HEK293 (cell line): ENCODE results near the gene LTN1.
A peak's percentile ranks its signal among the peaks of the same experiment; 100 is the strongest.

ENCODE experiments used
- CTCF ChIA-PET: fragments of 350-600 bp; formaldehyde crosslinking; extraction: SDS; loops from one replicate; lab custom pipeline; 2021; ENCODE audit warnings: antibody characterized with exemption; lab: Yijun Ruan, JAX
- POLR2A ChIA-PET: fragments of 300-600 bp; formaldehyde crosslinking; extraction: SDS; loops from one replicate; lab custom pipeline; 2020; ENCODE audit warnings: antibody characterized with exemption, inconsistent platforms; lab: Yijun Ruan, JAX
- H3K27ac ChIP-seq: fragments of 200-500 bp; sonication (Bioruptor generic); 2 replicates; pipeline ENCODE4 v1.5.1; 2014; ENCODE audit warnings: low read depth, low read length, control low read depth, inconsistent platforms; ENCODE audit errors: extremely low read depth
- H3K36me3 ChIP-seq, 2 experiments: fragments of 200-500 bp in 1 of 2; sonication (Bioruptor generic) in 1 of 2; 1 replicate in 1 of 2; 2 replicates in 1 of 2; pipeline ENCODE4 v1.5.1; 2014 to 2017; ENCODE audit warnings: inconsistent platforms in 2 of 2, low read length in 2 of 2; ENCODE audit not compliant: control insufficient read depth in 2 of 2, insufficient read depth in 1 of 2
- H3K4me1 ChIP-seq: fragments of 200-500 bp; sonication (Bioruptor generic); 2 replicates; pipeline ENCODE4 v1.5.1; 2014; ENCODE audit warnings: mild to moderate bottlenecking, low read length, inconsistent platforms; ENCODE audit not compliant: control insufficient read depth, insufficient read depth
- H3K4me3 ChIP-seq: 2 replicates; pipeline ENCODE4 v1.5.1; 2011; ENCODE audit warnings: low read depth, mild to moderate bottlenecking, control low read depth, low read length, moderate library complexity
- H3K9me3 ChIP-seq: fragments of 200-500 bp; sonication (Bioruptor generic); 2 replicates; pipeline ENCODE4 v1.5.1; 2014; ENCODE audit warnings: low read depth, low read length, inconsistent platforms; ENCODE audit not compliant: control insufficient read depth, insufficient read depth
- KLF1 ChIP-seq: fragments of 450-650 bp; formaldehyde crosslinking; IDR thresholded peaks from 2 replicates; pipeline ENCODE4 v1.5.1; 2016; ENCODE audit warnings: missing biosample characterization, missing genetic modification characterization
- PATZ1 ChIP-seq: fragments of 450-650 bp; formaldehyde crosslinking; IDR thresholded peaks from 2 replicates; pipeline ENCODE4 v1.5.1; 2016; ENCODE audit warnings: missing biosample characterization, missing genetic modification characterization
- PRDM6 ChIP-seq: fragments of 450-650 bp; formaldehyde crosslinking; IDR thresholded peaks from 2 replicates; pipeline ENCODE4 v1.5.1; 2017; ENCODE audit warnings: missing biosample characterization, missing genetic modification characterization
- ZBTB21 ChIP-seq: fragments of 450-650 bp; formaldehyde crosslinking; IDR thresholded peaks from 2 replicates; pipeline ENCODE4 v1.5.1; 2017; ENCODE audit warnings: missing biosample characterization, missing genetic modification characterization
- ZBTB8A ChIP-seq: fragments of 450-650 bp; formaldehyde crosslinking; IDR thresholded peaks from 2 replicates; pipeline ENCODE4 v1.5.1; 2016; ENCODE audit warnings: missing biosample characterization, missing genetic modification characterization
- ZNF112 ChIP-seq: fragments of 450-650 bp; formaldehyde crosslinking; IDR thresholded peaks from 2 replicates; pipeline ENCODE4 v1.5.0; 2017; ENCODE audit warnings: missing biosample characterization, missing genetic modification characterization
- ZNF132 ChIP-seq: fragments of 450-650 bp; formaldehyde crosslinking; IDR thresholded peaks from 2 replicates; pipeline ENCODE4 v1.5.1; 2017; ENCODE audit warnings: missing biosample characterization, missing genetic modification characterization, borderline replicate concordance
- ZNF221 ChIP-seq: fragments of 450-650 bp; formaldehyde crosslinking; IDR thresholded peaks from 2 replicates; pipeline ENCODE4 v1.5.1; 2017; ENCODE audit warnings: missing biosample characterization, missing genetic modification characterization, borderline replicate concordance
- ZNF23 ChIP-seq: fragments of 450-650 bp; formaldehyde crosslinking; IDR thresholded peaks from 2 replicates; pipeline ENCODE4 v1.5.1; 2016; ENCODE audit warnings: missing biosample characterization, missing genetic modification characterization, borderline replicate concordance
- ZNF274 ChIP-seq, 2 experiments: fragments of 200-500 bp in 1 of 2; fragments of 450-650 bp in 1 of 2; sonication (Bioruptor generic) in 1 of 2; formaldehyde crosslinking in 1 of 2; IDR thresholded peaks; 2 replicates each; pipeline versions ENCODE4 v1.5.1 to v1.6.1; 2014 to 2016; ENCODE audit warnings: borderline replicate concordance in 1 of 2, inconsistent platforms in 1 of 2, low read length in 1 of 2, missing biosample characterization in 1 of 2, missing genetic modification characterization in 1 of 2
- ZNF302 ChIP-seq: fragments of 450-650 bp; formaldehyde crosslinking; IDR thresholded peaks from 2 replicates; pipeline ENCODE4 v1.5.1; 2016; ENCODE audit warnings: missing biosample characterization, missing genetic modification characterization, low read depth
- ZNF548 ChIP-seq: fragments of 450-650 bp; formaldehyde crosslinking; IDR thresholded peaks from 2 replicates; pipeline ENCODE4 v1.5.1; 2016; ENCODE audit warnings: missing biosample characterization, missing genetic modification characterization
- ZNF555 ChIP-seq: fragments of 450-650 bp; formaldehyde crosslinking; conservative IDR thresholded peaks from 2 replicates; pipeline ENCODE4 v1.5.1; 2017; ENCODE audit warnings: missing biosample characterization, mild to moderate bottlenecking, missing genetic modification characterization, inconsistent platforms
- ZNF561 ChIP-seq: fragments of 450-650 bp; IDR thresholded peaks from 2 replicates; pipeline ENCODE4 v1.5.1; 2018; ENCODE audit warnings: missing biosample characterization, missing genetic modification characterization, borderline replicate concordance
- ZNF596 ChIP-seq: fragments of 450-650 bp; IDR thresholded peaks from 2 replicates; pipeline ENCODE4 v1.5.0; 2018; ENCODE audit warnings: missing biosample characterization, mild to moderate bottlenecking, missing genetic modification characterization, moderate library complexity
- TF ChIP-seq, protein P1 (sequence below): fragments of 450-650 bp; formaldehyde crosslinking; IDR thresholded peaks from 2 replicates; pipeline ENCODE4 v1.5.1; 2016; ENCODE audit warnings: missing biosample characterization, missing genetic modification characterization, low read depth
- TF ChIP-seq, protein P2 (sequence below): fragments of 450-650 bp; formaldehyde crosslinking; IDR thresholded peaks from 2 replicates; pipeline ENCODE4 v1.5.1; 2016; ENCODE audit warnings: missing biosample characterization, missing genetic modification characterization, low read depth
- TF ChIP-seq, protein P3 (sequence below): fragments of 450-650 bp; formaldehyde crosslinking; IDR thresholded peaks from 2 replicates; pipeline ENCODE4 v1.5.1; 2016; ENCODE audit warnings: missing biosample characterization, missing genetic modification characterization
- TF ChIP-seq, protein P4 (sequence below): fragments of 450-650 bp; formaldehyde crosslinking; IDR thresholded peaks from 2 replicates; pipeline ENCODE4 v1.5.1; 2016; ENCODE audit warnings: missing biosample characterization, missing genetic modification characterization

The LTN1 gene

DNA sequence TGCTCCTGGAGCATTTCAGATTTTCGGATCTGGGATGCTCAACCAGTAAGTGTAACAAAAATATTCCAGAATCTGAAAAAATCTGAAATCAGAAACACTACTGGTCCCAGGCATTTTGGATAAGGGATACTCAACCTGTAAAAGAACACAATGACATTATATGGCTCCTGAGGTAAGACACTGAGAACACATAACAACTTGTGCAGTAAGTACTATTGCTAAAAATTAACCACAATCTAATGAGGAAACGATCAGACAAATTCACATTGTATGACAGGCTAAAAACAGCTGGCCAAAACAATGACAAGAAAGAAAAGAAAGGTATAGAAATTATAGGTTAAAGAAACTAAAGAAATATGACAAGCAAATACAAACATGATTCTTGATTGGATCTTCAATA lies 54.9 kb downstream of the LTN1 start:
- H3K4me1 ChIP-seq, result 0 out of 2 replicates have a peak, but pooled peaks cover 3% of the 10 kb centered on the region
- ChIA-PET CTCF (interaction anchor here (0.6 kb wide), 1 partner anchor 1236 kb away, joined by 3 read pairs; no protein-coding TSS in a partner anchor), POLR2A (no interaction called here)
- H3K27ac ChIP-seq, result no peak overlapping the region
- TF ChIP-seq ZNF274 (IDR thresholded peaks at IDR 0.05; ENCODE audit: low read length) (no peak), ZNF274 (tag by site-specific recombination; IDR thresholded peaks at IDR 0.05; ENCODE audit: borderline replicate concordance) (no peak), ZNF555 (tag by site-specific recombination) (no peak), ZNF221 (tag by site-specific recombination) (no peak), KLF1 (tag by site-specific recombination) (no peak), ZNF23 (tag by site-specific recombination) (no peak), ZBTB21 (tag by site-specific recombination) (no peak), ZBTB8A (no peak)
- TF ChIP-seq, protein P1, sequence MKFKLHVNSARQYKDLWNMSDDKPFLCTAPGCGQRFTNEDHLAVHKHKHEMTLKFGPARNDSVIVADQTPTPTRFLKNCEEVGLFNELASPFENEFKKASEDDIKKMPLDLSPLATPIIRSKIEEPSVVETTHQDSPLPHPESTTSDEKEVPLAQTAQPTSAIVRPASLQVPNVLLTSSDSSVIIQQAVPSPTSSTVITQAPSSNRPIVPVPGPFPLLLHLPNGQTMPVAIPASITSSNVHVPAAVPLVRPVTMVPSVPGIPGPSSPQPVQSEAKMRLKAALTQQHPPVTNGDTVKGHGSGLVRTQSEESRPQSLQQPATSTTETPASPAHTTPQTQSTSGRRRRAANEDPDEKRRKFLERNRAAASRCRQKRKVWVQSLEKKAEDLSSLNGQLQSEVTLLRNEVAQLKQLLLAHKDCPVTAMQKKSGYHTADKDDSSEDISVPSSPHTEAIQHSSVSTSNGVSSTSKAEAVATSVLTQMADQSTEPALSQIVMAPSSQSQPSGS (tag by site-specific recombination), result no peak
- H3K9me3 ChIP-seq, result no peaks in the 10 kb centered on the region
- H3K4me3 ChIP-seq, result no peak overlapping the region
- peaks cover 27 to 34% of the 10 kb centered on the region in 2 experiments for H3K36me3 ChIP-seq

DNA sequence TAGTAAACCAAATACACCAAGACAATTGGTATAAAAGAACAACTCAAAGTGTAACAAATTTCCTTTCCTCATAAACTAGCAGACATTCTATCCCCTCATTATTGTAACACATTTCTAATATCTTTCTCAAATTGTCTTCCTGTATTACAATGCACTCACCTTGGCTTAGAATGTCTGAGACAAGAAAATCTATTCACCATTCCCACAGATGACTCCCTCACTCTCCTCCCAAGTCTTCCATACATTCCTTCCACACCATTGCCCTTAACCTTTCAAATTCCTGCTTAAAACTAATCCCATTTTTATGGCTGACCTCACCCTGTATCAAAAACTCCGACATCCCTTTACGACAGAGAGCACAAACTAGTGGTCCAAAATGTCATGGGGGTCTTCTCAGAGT lies 56.0 kb downstream of the LTN1 start:
- Histone ChIP-seq H3K4me3 (no peak overlapping the region), H3K9me3 (no peaks in the 10 kb centered on the region), H3K27ac (no peak overlapping the region), H3K36me3 (peaks cover 22 to 25% of the 10 kb centered on the region in 2 experiments), H3K4me1 (peaks cover 5% of the 10 kb centered on the region; the same call in 1 of the 2 replicates)
- POLR2A ChIA-PET, result no interaction called here
- CTCF ChIA-PET, result interaction anchor here (1.3 to 1.6 kb wide), 2 partner anchors 10 to 191 kb away, joined by 5 to 6 read pairs; no protein-coding TSS in a partner anchor
- no peak for TF ChIP-seq ZNF596 (tag by site-specific recombination)
- no peak for TF ChIP-seq ZNF561 (tag by site-specific recombination)
- no peak for TF ChIP-seq ZNF132 (tag by site-specific recombination)
- no peak for TF ChIP-seq ZNF302 (tag by site-specific recombination)
- TF ChIP-seq, protein P2, sequence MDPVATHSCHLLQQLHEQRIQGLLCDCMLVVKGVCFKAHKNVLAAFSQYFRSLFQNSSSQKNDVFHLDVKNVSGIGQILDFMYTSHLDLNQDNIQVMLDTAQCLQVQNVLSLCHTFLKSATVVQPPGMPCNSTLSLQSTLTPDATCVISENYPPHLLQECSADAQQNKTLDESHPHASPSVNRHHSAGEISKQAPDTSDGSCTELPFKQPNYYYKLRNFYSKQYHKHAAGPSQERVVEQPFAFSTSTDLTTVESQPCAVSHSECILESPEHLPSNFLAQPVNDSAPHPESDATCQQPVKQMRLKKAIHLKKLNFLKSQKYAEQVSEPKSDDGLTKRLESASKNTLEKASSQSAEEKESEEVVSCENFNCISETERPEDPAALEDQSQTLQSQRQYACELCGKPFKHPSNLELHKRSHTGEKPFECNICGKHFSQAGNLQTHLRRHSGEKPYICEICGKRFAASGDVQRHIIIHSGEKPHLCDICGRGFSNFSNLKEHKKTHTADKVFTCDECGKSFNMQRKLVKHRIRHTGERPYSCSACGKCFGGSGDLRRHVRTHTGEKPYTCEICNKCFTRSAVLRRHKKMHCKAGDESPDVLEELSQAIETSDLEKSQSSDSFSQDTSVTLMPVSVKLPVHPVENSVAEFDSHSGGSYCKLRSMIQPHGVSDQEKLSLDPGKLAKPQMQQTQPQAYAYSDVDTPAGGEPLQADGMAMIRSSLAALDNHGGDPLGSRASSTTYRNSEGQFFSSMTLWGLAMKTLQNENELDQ (tag by site-specific recombination), result no peak

DNA sequence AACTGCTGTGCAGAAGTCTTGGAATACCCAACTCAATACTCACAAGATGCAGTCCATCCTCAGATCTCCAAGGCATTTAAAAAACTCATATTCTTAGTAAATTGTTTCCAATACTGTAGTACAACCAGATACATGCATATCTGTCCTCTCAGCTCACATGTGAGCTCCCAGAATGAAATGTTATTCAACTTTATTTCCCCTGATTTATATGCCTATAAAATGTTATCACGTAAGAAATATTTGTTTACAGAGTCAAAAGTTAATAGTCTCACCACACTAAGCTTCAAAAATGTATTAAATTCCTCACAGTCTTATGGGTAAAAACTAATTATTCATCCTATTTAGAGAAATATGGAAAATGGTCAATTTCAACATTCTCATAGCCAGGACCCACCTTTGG lies 56.6 kb downstream of the LTN1 start:
- POLR2A ChIA-PET, result no interaction called here
- no peaks in the 10 kb centered on the region for H3K9me3 ChIP-seq
- peaks cover 5% of the 10 kb centered on the region; the same call in 1 of the 2 replicates for H3K4me1 ChIP-seq
- CTCF ChIA-PET, result interaction anchor here (1.3 to 1.6 kb wide), 2 partner anchors 9 to 191 kb away, joined by 5 to 6 read pairs; no protein-coding TSS in a partner anchor
- TF ChIP-seq PATZ1 (tag by site-specific recombination) (no peak), PRDM6 (tag by site-specific recombination) (peak; percentile 71), ZNF112 (tag by site-specific recombination) (no peak), ZNF548 (tag by site-specific recombination) (no peak)
- TF ChIP-seq, protein P3, sequence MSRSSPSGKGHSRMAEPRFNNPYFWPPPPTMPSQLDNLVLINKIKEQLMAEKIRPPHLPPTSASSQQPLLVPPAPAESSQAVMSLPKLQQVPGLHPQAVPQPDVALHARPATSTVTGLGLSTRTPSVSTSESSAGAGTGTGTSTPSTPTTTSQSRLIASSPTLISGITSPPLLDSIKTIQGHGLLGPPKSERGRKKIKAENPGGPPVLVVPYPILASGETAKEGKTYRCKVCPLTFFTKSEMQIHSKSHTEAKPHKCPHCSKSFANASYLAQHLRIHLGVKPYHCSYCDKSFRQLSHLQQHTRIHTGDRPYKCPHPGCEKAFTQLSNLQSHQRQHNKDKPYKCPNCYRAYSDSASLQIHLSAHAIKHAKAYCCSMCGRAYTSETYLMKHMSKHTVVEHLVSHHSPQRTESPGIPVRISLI (tag by site-specific recombination), result no peak
- TF ChIP-seq, protein P4, sequence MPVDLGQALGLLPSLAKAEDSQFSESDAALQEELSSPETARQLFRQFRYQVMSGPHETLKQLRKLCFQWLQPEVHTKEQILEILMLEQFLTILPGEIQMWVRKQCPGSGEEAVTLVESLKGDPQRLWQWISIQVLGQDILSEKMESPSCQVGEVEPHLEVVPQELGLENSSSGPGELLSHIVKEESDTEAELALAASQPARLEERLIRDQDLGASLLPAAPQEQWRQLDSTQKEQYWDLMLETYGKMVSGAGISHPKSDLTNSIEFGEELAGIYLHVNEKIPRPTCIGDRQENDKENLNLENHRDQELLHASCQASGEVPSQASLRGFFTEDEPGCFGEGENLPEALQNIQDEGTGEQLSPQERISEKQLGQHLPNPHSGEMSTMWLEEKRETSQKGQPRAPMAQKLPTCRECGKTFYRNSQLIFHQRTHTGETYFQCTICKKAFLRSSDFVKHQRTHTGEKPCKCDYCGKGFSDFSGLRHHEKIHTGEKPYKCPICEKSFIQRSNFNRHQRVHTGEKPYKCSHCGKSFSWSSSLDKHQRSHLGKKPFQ (tag by site-specific recombination), result no peak
- H3K27ac ChIP-seq, result no peak overlapping the region
- H3K36me3 ChIP-seq, result peaks cover 23 to 25% of the 10 kb centered on the region in 2 experiments
- no peak overlapping the region for H3K4me3 ChIP-seq
